ENCODE data around the gene RGS7.
"Not testable (repeated sequence)": the region's sequence is repeated elsewhere in the genome, so short reads cannot be mapped to it uniquely, and the experiment has no call there.

The RGS7 gene

GRCh38 chr1:240905225-240905765 lies 451.7 kb downstream of the RGS7 start:
- no peak overlapping the region for H3K4me3 ChIP-seq (ENCODE audit: low read depth, low read length)
- no peak for TF ChIP-seq CTCF (IDR thresholded peaks at IDR 0.05; ENCODE audit: low read depth, low read length)
- no peak for TF ChIP-seq POLR2A (IDR thresholded peaks at IDR 0.05; ENCODE audit: extremely low read depth, insufficient read length)
- TF ChIP-seq MYC (IDR thresholded peaks at IDR 0.05; ENCODE audit: low read depth, low read length), result no peak
- no peak for TF ChIP-seq MAX (IDR thresholded peaks at IDR 0.05; ENCODE audit: low read depth, low read length)
- DNase-seq (ENCODE audit: low read depth), result no peak

DNA sequence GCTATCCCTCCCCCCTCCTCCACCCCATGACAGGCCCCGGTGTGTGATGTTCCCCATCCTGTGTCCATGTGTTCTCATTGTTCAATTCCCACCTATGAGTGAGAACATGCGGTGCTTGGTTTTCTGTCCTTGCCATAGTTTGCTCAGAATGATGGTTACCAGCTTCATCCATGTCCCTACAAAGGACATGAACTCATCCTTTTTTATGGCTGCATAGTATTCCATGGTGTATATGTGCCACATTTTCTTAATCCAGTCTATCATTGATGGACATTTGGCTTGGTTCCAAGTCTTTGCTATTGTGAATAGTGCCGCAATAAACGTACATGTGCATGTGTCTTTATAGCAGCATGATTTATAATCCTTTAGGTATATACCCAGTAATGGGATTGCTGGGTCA lies 461.6 kb downstream of the RGS7 start:
- not testable (repeated sequence) for DNase-seq (ENCODE audit: low read depth); H3K4me3 ChIP-seq (ENCODE audit: low read depth, low read length)

- TF ChIP-seq MAX (IDR thresholded peaks at IDR 0.05; ENCODE audit: low read depth, low read length) (no peak), POLR2A (IDR thresholded peaks at IDR 0.05; ENCODE audit: extremely low read depth, insufficient read length) (no peak), MYC (IDR thresholded peaks at IDR 0.05; ENCODE audit: low read depth, low read length) (no peak), CTCF (IDR thresholded peaks at IDR 0.05; ENCODE audit: low read depth, low read length) (no peak)
- no peak for DNase-seq (ENCODE audit: low read depth)
- H3K4me3 ChIP-seq (ENCODE audit: low read depth, low read length), result no peak overlapping the region
Measured at GRCh38 chr1:240888787-240889048, 468.3 kb downstream of the RGS7 start.

GRCh38 chr1:240888039-240888786 lies 468.8 kb downstream of the RGS7 start:
- DNase-seq (ENCODE audit: low read depth), result peak; percentile 47
- TF ChIP-seq POLR2A (IDR thresholded peaks at IDR 0.05; ENCODE audit: extremely low read depth, insufficient read length) (no peak), CTCF (IDR thresholded peaks at IDR 0.05; ENCODE audit: low read depth, low read length) (peak; percentile 65)
- no peak overlapping the region for H3K4me3 ChIP-seq (ENCODE audit: low read depth, low read length)

DNA sequence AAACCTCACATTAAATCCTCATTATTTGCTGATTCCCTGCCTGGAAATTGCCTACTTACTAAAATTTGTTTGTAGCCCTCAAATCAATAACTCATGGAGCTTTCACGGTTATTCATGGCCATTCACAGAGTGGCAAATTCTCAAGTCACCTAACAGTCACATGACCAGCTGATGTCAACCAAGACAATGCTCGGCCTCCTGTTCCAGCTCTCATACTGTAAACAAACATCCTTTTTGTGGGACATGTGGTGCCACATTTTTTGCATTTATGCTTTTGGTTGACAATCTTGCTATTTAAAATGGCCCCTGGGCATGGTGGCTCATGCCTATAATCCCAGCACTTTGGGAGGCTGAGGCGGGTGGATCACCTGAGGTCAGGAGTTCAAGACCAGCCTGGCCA lies 473.5 kb downstream of the RGS7 start:
- TF ChIP-seq POLR2A (IDR thresholded peaks at IDR 0.05; ENCODE audit: extremely low read depth, insufficient read length) (no peak), MAX (IDR thresholded peaks at IDR 0.05; ENCODE audit: low read depth, low read length) (no peak), CTCF (IDR thresholded peaks at IDR 0.05; ENCODE audit: low read depth, low read length) (no peak), MYC (IDR thresholded peaks at IDR 0.05; ENCODE audit: low read depth, low read length) (no peak)
- DNase-seq (ENCODE audit: low read depth), result no peak
- H3K4me3 ChIP-seq (ENCODE audit: low read depth, low read length), result no peak overlapping the region

- not testable (repeated sequence) for H3K4me3 ChIP-seq (ENCODE audit: low read depth, low read length); DNase-seq (ENCODE audit: low read depth)
Measured at GRCh38 chr1:240882656-240883308, 474.2 kb downstream of the RGS7 start.

- no peak for DNase-seq (ENCODE audit: low read depth)
- H3K4me3 ChIP-seq (ENCODE audit: low read depth, low read length), result no peak overlapping the region
- no peak for TF ChIP-seq MYC (IDR thresholded peaks at IDR 0.05; ENCODE audit: low read depth, low read length)
- TF ChIP-seq MAX (IDR thresholded peaks at IDR 0.05; ENCODE audit: low read depth, low read length), result no peak
- TF ChIP-seq POLR2A (IDR thresholded peaks at IDR 0.05; ENCODE audit: extremely low read depth, insufficient read length), result no peak
- TF ChIP-seq CTCF (IDR thresholded peaks at IDR 0.05; ENCODE audit: low read depth, low read length), result no peak
Measured at GRCh38 chr1:240878631-240879030, 478.4 kb downstream of the RGS7 start.
